HG02588 (cell line): ENCODE results near the gene GM2A.
A peak's percentile ranks its signal among the peaks of the same experiment; 100 is the strongest.
"Not testable (repeated sequence)": the region's sequence is repeated elsewhere in the genome, so short reads cannot be mapped to it uniquely, and the experiment has no call there.

Experiments used
- ATAC-seq: cut with Tn5 transposase; IDR thresholded peaks from one replicate; pipeline ENCODE4 v1.9.1; 2021; ENCODE audit warnings: mild to moderate bottlenecking, moderate library complexity; ENCODE audit not compliant: unreplicated experiment

GM2A gene

DNA sequence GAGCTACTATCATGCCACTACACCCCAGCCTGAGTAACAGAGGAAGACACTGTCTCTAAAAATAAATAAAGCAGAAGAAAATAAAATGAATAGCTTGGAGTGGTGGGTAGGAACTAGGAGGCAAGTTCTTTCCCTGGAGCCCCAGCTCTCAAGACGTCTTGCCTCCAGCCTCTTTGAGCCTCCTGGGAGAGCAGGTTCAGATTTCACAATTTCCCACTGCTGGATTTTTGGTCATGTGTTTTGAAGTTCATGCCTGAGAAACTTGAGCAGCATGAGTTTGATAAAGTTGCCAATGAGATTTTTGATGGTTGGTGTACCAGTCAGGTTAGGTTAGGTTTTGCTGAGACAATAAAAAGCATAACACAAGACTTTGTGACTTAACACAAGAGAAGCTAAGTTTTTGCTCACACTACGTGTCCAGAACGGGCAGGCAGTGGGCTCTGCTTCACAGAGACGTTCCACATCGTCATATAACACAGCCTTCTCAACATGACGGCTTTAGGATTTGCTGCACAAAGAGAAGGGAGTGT, 25.0 kb upstream of the GM2A start:
- ATAC-seq, result no peak

DNA sequence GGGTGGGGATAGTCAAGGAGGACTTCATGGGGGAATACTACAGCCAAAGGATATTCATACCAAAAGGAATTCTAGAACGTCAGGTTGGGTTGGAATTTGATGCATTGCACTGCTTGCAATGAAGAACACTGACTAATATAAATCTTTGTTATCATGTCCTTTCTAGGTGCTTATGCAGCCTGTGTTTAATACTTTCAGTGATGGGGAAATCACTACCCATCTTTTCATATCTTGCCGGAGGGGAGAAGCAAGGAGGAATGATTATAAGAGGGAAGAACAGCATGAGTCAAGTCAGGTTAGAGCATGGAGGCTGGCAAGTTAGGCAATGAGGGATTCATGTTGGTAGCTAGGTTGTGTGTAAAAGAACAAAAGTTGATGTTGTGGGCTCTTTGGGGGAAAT, 24.0 kb upstream of the GM2A start:
- ATAC-seq, result no peak

- no peak for ATAC-seq
These were observed 22.8 kb upstream of the GM2A start for GRCh38 chr5:151230048-151230680.

- no peak for ATAC-seq
These were observed 21.6 kb upstream of the GM2A start for GRCh38 chr5:151231359-151231758.

GRCh38 chr5:151233616-151234085, 19.3 kb upstream of the GM2A start:
- peak; percentile 45 for ATAC-seq

GRCh38 chr5:151234476-151235238, 18.3 kb upstream of the GM2A start:
- peak; percentile 63 for ATAC-seq

GRCh38 chr5:151235239-151235571, 17.8 kb upstream of the GM2A start:
- ATAC-seq, result not testable (repeated sequence)

DNA sequence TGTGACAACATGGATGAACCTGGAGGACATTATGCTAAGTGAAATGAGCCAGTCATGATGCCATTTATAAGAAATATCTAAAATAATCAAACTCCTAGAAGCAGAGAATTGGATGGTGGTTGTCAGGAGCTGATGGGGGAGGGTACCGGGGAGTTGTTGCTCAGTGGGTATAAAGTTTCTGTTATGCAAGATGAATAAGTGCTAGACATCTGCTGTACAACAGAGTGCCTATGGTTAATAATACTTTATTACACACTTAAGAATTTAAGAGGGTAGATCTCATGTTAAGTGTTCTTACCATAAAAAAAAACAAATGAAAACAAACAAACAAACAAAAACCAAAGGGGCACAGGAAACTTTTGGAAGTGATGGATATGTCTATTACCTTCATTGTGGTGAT, 16.1 kb upstream of the GM2A start:
- no peak for ATAC-seq

DNA sequence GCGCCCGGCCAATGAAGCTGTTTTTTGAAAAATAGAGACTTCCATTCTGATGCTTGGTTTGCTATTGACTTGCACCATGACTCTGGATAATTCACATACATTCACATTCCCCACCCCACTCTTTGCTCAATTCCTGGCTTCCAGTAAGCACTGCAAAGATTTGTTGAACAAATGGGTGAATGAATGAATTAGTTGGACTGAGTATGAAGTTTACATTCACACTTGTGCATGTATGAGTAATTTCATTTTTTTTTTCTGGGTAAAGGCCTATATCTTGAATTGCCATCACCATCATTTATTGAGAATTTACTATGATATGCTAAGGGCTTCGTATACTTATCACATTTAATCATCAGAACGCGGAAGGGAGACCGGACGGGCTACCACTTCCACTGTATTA, 15.3 kb upstream of the GM2A start:
- ATAC-seq, result no peak

DNA sequence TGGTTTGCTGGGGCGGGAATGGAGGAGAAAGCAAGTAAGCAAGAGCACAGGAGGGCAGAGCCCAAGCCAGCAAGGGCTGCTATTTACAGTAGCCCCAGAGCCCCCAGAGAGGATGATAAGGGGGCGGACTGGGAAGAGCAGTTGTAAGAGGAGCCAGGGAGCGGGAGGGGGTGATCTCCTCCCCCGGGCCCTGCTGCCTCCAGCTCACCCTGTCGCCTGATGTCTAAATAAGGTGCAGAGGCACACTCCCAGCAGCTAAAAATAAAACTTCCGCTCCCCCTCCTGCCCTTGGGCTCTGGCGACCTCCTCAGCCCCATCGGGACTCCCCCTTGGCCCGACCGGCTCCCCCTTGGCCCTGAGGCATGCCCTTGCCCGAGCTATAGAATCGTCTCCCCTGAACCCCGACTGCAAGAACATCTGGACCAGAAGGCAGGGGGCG, 14.7 kb upstream of the GM2A start:
- peak; percentile 44 for ATAC-seq

DNA sequence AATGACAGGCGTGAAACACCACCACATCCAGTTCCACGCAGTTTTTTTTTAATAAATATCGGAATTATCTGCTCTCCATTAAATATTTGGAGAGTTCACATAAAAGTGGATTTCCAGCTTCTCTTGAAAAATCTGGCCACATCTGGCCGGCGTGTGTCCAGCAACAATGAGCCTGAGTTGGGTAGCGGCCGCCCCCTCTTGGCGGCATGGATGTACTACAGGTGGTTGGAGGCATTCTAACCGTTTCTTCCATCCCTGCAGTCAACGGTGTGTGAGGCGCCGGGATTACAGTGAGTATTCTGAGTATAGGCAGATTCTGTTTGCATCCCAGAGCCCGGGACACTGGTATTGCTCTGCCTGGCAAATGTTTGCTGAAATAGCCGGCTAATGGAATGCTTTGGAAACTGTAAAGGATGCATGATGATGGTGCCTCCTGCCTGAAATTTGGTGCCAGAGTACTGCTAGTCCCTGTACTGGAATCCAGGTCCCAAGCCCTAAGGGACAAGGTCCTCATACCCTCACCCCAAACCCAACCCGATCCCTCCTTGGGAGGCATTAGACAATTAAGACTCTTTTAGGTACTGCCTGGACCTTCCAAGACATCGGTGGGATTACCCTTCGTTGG, 13.6 kb upstream of the GM2A start:
- peak; percentile 37 for ATAC-seq

DNA sequence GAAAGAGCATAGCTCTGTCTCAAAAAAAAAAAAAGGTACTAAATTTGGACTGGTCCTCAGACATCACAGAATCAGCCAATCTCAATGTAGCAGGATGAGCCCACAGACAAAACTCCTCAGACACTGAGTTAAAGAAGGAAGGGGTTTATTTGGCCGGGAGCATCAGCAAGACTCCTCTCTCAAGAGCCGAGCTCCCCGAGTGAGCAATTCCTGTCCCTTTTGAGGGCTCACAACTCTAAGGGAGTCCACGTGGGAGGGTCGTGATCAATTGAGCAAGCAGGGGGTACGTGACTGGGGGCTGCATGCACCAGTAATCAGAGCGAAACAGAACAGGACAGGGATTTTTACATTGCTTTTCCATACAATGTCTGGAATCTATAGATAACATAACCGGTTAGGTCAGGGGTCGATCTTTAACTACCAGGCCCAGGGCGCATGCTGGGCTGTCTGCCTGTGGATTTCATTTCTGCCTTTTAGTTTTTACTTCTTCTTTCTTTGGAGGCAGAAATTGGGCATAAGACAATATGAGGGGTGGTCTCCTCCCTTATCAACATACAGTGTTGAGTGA, 12.6 kb upstream of the GM2A start:
- ATAC-seq, result not testable (repeated sequence)

DNA sequence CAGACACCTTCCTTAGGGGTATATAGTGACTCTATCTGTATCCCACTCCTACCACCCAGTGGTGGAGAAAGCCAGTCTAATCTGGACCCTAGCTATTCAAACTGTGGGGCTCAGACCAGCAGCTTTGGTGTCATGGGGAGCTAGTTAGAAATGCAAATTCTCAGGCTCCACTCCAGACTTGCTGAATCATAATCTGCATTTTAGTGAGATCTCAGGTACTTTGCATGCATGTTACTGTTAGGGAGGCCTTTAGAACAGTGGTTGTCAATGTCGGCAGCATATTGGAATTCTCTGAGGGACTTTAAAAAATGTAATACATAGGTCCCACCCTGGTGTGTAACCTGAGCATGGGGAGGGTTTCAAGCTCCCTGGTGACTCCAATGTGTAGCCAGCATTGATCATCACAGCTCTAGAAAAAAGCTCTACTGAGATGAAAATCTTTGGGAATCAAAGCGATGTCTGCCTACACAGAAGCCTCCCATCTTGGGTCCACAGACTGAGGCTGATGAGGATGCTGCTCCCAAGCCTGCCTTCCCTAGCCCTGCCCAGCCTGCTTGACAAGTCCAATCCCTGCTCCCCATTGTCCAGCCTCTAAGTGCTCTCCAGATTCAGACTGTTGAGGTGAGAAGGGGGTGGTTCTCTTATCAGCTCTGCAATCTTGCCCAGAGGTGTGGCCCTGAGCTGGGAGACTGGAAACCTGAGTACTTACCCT, 11.9 kb upstream of the GM2A start:
- no peak for ATAC-seq

DNA sequence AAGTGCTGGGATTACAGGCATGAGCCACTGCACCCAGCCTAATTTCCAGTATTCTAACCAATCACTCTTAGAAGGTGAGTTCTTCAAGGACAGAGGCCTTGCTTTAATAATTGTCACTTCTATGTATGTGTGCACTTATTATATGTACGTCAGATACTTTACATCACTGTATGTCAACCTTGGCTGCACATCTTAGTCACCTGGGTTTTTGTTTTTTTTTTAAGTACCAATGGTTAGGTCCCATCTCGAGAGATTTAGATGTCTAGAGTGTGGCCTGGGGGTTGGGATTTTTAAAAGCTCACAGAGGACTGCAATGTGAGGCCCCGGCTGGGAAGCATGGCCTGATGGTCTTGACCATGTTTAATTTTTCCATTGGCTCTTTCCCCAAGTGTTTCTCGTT, 9.9 kb upstream of the GM2A start:
- no peak for ATAC-seq

DNA sequence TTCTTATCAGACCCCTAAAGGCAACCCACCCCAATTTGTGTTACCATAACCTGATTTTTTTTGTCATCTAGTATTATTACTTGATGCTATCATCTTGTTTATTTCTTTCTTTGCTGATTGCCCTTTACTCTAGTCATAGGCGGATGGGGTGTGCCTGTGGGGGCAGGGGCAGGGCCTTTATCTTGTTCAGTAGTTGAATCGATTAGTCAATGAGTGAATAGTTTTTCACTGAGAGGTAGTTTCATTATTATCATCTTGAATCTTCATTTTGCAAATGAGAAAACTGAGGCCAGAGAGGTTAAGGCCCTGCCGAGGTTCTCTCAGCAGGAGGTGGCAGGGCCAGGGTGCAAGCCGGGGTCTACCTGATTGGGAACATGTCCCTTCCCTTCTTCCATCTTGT, 9.4 kb upstream of the GM2A start:
- no peak for ATAC-seq

- ATAC-seq, result no peak
These were observed 8.8 kb upstream of the GM2A start for GRCh38 chr5:151244206-151244605.

DNA sequence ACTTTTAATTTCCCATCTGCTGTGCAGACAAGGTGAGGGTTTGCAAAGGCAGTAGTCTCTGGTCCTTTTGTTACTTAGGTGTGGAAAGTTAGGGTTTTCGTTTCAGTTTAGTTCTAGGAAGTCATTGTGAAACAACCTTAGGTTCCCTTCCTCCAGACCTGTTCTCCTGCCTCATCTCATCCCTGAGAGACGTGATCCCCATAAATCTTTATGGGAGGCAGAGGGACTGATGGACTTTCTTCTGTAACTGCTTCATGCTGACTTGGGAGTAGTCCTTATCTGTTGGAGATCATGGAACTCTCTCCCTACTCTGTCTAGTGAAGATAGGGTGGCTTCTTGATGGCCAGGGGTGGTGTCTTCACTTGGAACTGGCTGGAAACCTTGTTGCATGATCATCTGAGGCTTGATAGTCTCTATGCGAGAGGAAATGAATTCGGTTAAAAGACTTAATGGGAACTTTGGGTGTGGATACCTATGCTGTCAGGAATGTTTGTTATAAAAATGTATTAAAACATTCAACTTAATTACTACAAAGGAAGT, 7.2 kb upstream of the GM2A start:
- no peak for ATAC-seq

DNA sequence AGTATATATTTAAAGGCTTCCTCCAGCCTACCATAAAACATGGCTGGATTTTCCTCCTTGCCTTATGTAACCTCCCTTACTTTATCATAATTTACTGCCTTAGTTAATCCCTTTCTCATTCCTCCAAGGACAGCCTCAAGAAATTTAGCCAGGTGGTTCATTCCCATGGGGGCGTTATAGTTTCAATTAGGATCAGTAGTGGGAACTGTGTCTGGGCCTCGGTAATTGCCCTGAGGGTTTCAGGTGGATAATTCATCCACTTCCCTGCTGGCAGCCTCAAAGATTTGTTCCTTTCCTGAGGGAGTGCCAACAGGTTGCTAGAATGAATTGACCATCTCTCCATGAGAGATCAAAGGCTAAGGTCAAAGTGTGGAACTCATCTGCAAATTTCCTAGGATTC, 4.3 kb upstream of the GM2A start:
- no peak for ATAC-seq

GRCh38 chr5:151249281-151249680, 3.7 kb upstream of the GM2A start:
- ATAC-seq, result no peak

DNA sequence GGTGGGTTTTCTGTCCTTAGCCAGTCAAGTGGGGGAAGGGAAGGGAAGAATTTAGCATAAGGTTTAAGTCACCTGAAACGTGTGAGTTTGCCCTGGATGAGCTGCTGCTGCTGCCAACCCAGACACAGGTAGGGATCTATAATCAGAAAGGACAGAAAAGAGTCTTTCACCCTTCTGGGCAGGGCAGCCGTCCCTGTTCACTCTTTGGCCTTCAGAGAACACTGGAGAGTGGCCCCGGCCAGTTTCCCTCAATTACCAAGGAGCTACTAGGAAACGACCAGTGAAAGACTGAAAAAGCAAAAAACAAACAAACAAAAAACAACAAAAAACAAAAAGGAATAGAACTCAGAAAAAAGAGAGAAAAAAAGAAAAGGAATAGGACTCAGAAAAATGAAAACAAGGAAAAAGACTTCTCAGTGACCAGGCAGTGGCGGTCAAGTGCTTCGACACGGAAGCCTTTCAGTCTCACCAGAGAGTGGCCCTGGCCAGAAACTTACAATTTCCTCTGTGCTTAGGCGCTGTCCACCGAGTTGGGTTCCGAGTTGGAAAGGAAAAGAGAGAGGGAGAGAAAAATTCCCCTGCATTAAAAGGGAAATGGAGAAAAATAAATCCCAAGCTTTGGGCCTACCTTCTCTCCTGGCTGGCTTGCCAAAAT, 2.5 kb upstream of the GM2A start:
- ATAC-seq, result no peak
